Effector CD4-positive, alpha-beta T cell (primary cell): ENCODE data around the gene ADAMTS17.

Source experiments
- DNase-seq: peaks from one replicate; pipeline ENCODE4 v3.0.0-alpha.2; 2020

The ADAMTS17 gene

GRCh38 chr15:100007609-100008008 is 334.2 kb downstream of the ADAMTS17 start:
- DNase-seq, result no peak

GRCh38 chr15:100005715-100006114 is 336.1 kb downstream of the ADAMTS17 start:
- DNase-seq, result no peak

- DNase-seq, result no peak
These were observed 336.8 kb downstream of the ADAMTS17 start for GRCh38 chr15:100005013-100005412.

- no peak for DNase-seq
These were observed 338.8 kb downstream of the ADAMTS17 start for GRCh38 chr15:100002787-100003536.

- DNase-seq, result no peak
These were observed 339.6 kb downstream of the ADAMTS17 start for GRCh38 chr15:100002086-100002620.

GRCh38 chr15:100001405-100001804 is 340.4 kb downstream of the ADAMTS17 start:
- DNase-seq, result no peak

- no peak for DNase-seq
These were observed 342.3 kb downstream of the ADAMTS17 start for GRCh38 chr15:99999282-100000070.

- no peak for DNase-seq
These were observed 343.1 kb downstream of the ADAMTS17 start for GRCh38 chr15:99998661-99999101.

- no peak for DNase-seq
These were observed 344.6 kb downstream of the ADAMTS17 start for GRCh38 chr15:99997112-99997651.

GRCh38 chr15:99996660-99997059 is 345.1 kb downstream of the ADAMTS17 start:
- no peak for DNase-seq

- no peak for DNase-seq
These were observed 346.2 kb downstream of the ADAMTS17 start for GRCh38 chr15:99995543-99995942.

GRCh38 chr15:99994849-99995248 is 346.9 kb downstream of the ADAMTS17 start:
- DNase-seq, result no peak

GRCh38 chr15:99993681-99994131 is 348.1 kb downstream of the ADAMTS17 start:
- DNase-seq, result no peak

GRCh38 chr15:99993262-99993661 is 348.5 kb downstream of the ADAMTS17 start:
- no peak for DNase-seq

- no peak for DNase-seq
These were observed 349.1 kb downstream of the ADAMTS17 start for GRCh38 chr15:99992611-99993231.

GRCh38 chr15:99989095-99989494 is 352.7 kb downstream of the ADAMTS17 start:
- DNase-seq, result no peak

GRCh38 chr15:99987701-99988100 is 354.1 kb downstream of the ADAMTS17 start:
- no peak for DNase-seq

GRCh38 chr15:99987119-99987506 is 354.7 kb downstream of the ADAMTS17 start:
- no peak for DNase-seq

- no peak for DNase-seq
These were observed 355.3 kb downstream of the ADAMTS17 start for GRCh38 chr15:99986297-99987118.

- DNase-seq, result no peak
These were observed 355.9 kb downstream of the ADAMTS17 start for GRCh38 chr15:99985878-99986277.

- no peak for DNase-seq
These were observed 357.1 kb downstream of the ADAMTS17 start for GRCh38 chr15:99984491-99985243.
